GM21526 (cell line): ENCODE results near the gene ITPRIP.
A peak's percentile ranks its signal among the peaks of the same experiment; 100 is the strongest.

Experiments
- ATAC-seq: cut with Tn5 transposase; IDR thresholded peaks from one replicate; pipeline ENCODE4 v1.9.1; 2021; ENCODE audit warnings: moderate library complexity; ENCODE audit not compliant: unreplicated experiment, low FRiP score

ITPRIP gene

GRCh38 chr10:104293011-104293410 lies 45.3 kb downstream of the ITPRIP start:
- no peak for ATAC-seq

GRCh38 chr10:104291439-104291951 lies 46.8 kb downstream of the ITPRIP start:
- peak; percentile 98 for ATAC-seq

- ATAC-seq, result no peak
These were observed 49.9 kb downstream of the ITPRIP start for GRCh38 chr10:104288355-104288754.

- ATAC-seq, result no peak
These were observed 51.3 kb downstream of the ITPRIP start for GRCh38 chr10:104286939-104287338.

- no peak for ATAC-seq
These were observed 53.4 kb downstream of the ITPRIP start for GRCh38 chr10:104284846-104285245.

GRCh38 chr10:104281694-104282093 lies 56.6 kb downstream of the ITPRIP start:
- no peak for ATAC-seq

- no peak for ATAC-seq
These were observed 58.6 kb downstream of the ITPRIP start for GRCh38 chr10:104279550-104280259.

- no peak for ATAC-seq
These were observed 60.5 kb downstream of the ITPRIP start for GRCh38 chr10:104277785-104278184.

GRCh38 chr10:104276192-104276591 lies 62.1 kb downstream of the ITPRIP start:
- no peak for ATAC-seq

GRCh38 chr10:104274762-104275721 lies 63.2 kb downstream of the ITPRIP start:
- ATAC-seq, result peak; percentile 91

- no peak for ATAC-seq
These were observed 64.2 kb downstream of the ITPRIP start for GRCh38 chr10:104273899-104274575.

- ATAC-seq, result no peak
These were observed 65.0 kb downstream of the ITPRIP start for GRCh38 chr10:104273286-104273685.

- ATAC-seq, result peak; percentile 98
These were observed 69.3 kb downstream of the ITPRIP start, which contains the start of gene GSTO2 for GRCh38 chr10:104268713-104269645. Gene GSTO2, plus strand, starts transcription at chr10:104269184. Its CDS starts 5,732 bp downstream, at chr10:104274916.

- no peak for ATAC-seq
These were observed 69.9 kb downstream of the ITPRIP start for GRCh38 chr10:104268405-104268712.

- ATAC-seq, result no peak
These were observed 70.4 kb downstream of the ITPRIP start for GRCh38 chr10:104267721-104268404.

- ATAC-seq, result no peak
These were observed 73.5 kb downstream of the ITPRIP start for GRCh38 chr10:104264783-104265182.

- no peak for ATAC-seq
These were observed 76.2 kb downstream of the ITPRIP start for GRCh38 chr10:104262055-104262454.

GRCh38 chr10:104260775-104261115 lies 77.5 kb downstream of the ITPRIP start:
- ATAC-seq, result no peak
